GM12865 (cell line): Measurements from ENCODE around the gene CYBB.

ENCODE experiments used
- DNase-seq: peaks from one replicate; pipeline ENCODE4 v3.0.0; 2010; ENCODE audit warnings: low read depth
- H3K4me3 ChIP-seq: 2 replicates; pipeline ENCODE4 v1.5.1; 2011; ENCODE audit warnings: mild to moderate bottlenecking, low read depth, low read length, control low read depth
- CTCF ChIP-seq: IDR thresholded peaks from 2 replicates; pipeline ENCODE4 v1.5.1; 2011; ENCODE audit warnings: low read length, control low read depth, low read depth, inconsistent platforms; ENCODE audit not compliant: insufficient read depth; ENCODE audit errors: missing control alignments

Gene CYBB

GRCh38 chrX:37815366-37815765 lies 35.5 kb downstream of the CYBB start:
- no peak for TF ChIP-seq CTCF
- DNase-seq, result no peak
- no peak overlapping the region for H3K4me3 ChIP-seq

GRCh38 chrX:37816766-37817165 lies 36.9 kb downstream of the CYBB start:
- TF ChIP-seq CTCF, result no peak
- H3K4me3 ChIP-seq, result no peak overlapping the region
- peak; percentile 20 for DNase-seq

- no peak overlapping the region for H3K4me3 ChIP-seq
- peak; percentile 7 for DNase-seq
- TF ChIP-seq CTCF, result no peak
Observed at GRCh38 chrX:37817176-37817575, 37.3 kb downstream of the CYBB start.

- no peak for TF ChIP-seq CTCF
- H3K4me3 ChIP-seq, result no peak overlapping the region
- DNase-seq, result peak; percentile 10
Observed at GRCh38 chrX:37817579-37817978, 37.7 kb downstream of the CYBB start.

- peak; percentile 42 for DNase-seq
- peak overlapping the region; percentile 13; the same call in 1 of the 2 replicates for H3K4me3 ChIP-seq
- TF ChIP-seq CTCF, result no peak
Observed at GRCh38 chrX:37818031-37818430, 38.2 kb downstream of the CYBB start.

GRCh38 chrX:37820646-37821045 lies 40.8 kb downstream of the CYBB start:
- DNase-seq, result no peak
- TF ChIP-seq CTCF, result no peak
- no peak overlapping the region for H3K4me3 ChIP-seq

GRCh38 chrX:37824491-37825214 lies 44.8 kb downstream of the CYBB start:
- no peak for DNase-seq
- no peak for TF ChIP-seq CTCF
- no peak overlapping the region for H3K4me3 ChIP-seq
